ENCODE data around the gene FCGR3B. TPM values are rescaled to one million over a fixed set of nuclear protein-coding genes. Genes with fewer than 3 reads are reported as not detected.
"Not testable (repeated sequence)": the region's sequence is repeated elsewhere in the genome, so short reads cannot be mapped to it uniquely, and the experiment has no call there.

Gene FCGR3B
- total and polyA plus RNA-seq, 3 donors from 2014 or later = 0.37 to 2.5 TPM; not detected in 1

- H3K9me3 ChIP-seq; H3K36me3 ChIP-seq (ENCODE audit: low read depth, missing control alignments); H3K4me3 ChIP-seq; DNase-seq; H3K27me3 ChIP-seq; intact Hi-C loops (cut with DNase I; ENCODE audit: low total_unique reads); H3K4me1 ChIP-seq; H3K27ac ChIP-seq: not testable (repeated sequence)
- 29% methylated on average over 8 of the region's 8 CpGs; no CpG with 5 or more reads in 1 of the 2 donors for WGBS, 2 donors
Observed at GRCh38 chr1:161589365-161589764, 41.6 kb downstream of the FCGR3B start.

- H3K4me1 ChIP-seq; intact Hi-C loops (cut with DNase I; ENCODE audit: low total_unique reads); H3K27ac ChIP-seq; H3K36me3 ChIP-seq (ENCODE audit: low read depth, missing control alignments); H3K27me3 ChIP-seq; DNase-seq; H3K9me3 ChIP-seq; H3K4me3 ChIP-seq: not testable (repeated sequence)
- no CpG with 5 or more reads among the region's 6 CpGs for WGBS, 2 donors
Observed at GRCh38 chr1:161588596-161588995, 42.4 kb downstream of the FCGR3B start.

- DNase-seq; H3K27me3 ChIP-seq; intact Hi-C loops (cut with DNase I; ENCODE audit: low total_unique reads); H3K9me3 ChIP-seq; H3K4me3 ChIP-seq; H3K4me1 ChIP-seq; H3K27ac ChIP-seq; H3K36me3 ChIP-seq (ENCODE audit: low read depth, missing control alignments): not testable (repeated sequence)
- WGBS, 2 donors = no CpG with 5 or more reads among the region's 4 CpGs
Observed at GRCh38 chr1:161582882-161583281, 48.1 kb downstream of the FCGR3B start.

- H3K4me3 ChIP-seq; intact Hi-C loops (cut with DNase I; ENCODE audit: low total_unique reads); H3K27ac ChIP-seq; DNase-seq; H3K9me3 ChIP-seq; H3K36me3 ChIP-seq (ENCODE audit: low read depth, missing control alignments); H3K4me1 ChIP-seq; H3K27me3 ChIP-seq: not testable (repeated sequence)
- WGBS, 2 donors = no CpG with 5 or more reads among the region's 4 CpGs
Observed at GRCh38 chr1:161580879-161581537, 50.0 kb downstream of the FCGR3B start.

- no CpG with 5 or more reads among the region's 8 CpGs for WGBS, 2 donors
- DNase-seq; H3K4me3 ChIP-seq; H3K27ac ChIP-seq; H3K4me1 ChIP-seq; H3K27me3 ChIP-seq; H3K9me3 ChIP-seq; intact Hi-C loops (cut with DNase I; ENCODE audit: low total_unique reads); H3K36me3 ChIP-seq (ENCODE audit: low read depth, missing control alignments): not testable (repeated sequence)
Observed at GRCh38 chr1:161579856-161580507, 51.0 kb downstream of the FCGR3B start.

- H3K4me3 ChIP-seq; intact Hi-C loops (cut with DNase I; ENCODE audit: low total_unique reads); H3K27ac ChIP-seq; H3K4me1 ChIP-seq; H3K9me3 ChIP-seq; DNase-seq; H3K27me3 ChIP-seq; H3K36me3 ChIP-seq (ENCODE audit: low read depth, missing control alignments): not testable (repeated sequence)
Observed at GRCh38 chr1:161576676-161577075, 54.3 kb downstream of the FCGR3B start.

Other genes starting within 250 kb of the FCGR3B start
- 10 to 100 TPM in 1 of 2 donors, 1 to 10 TPM in 1; 7.2 to 19.9 TPM for gene FCGR2A, start 125.7 kb downstream of the FCGR3B start, total RNA-seq
- gene FCGR2A, start 125.7 kb downstream of the FCGR3B start, polyA plus RNA-seq (ENCODE audit: insufficient read depth, low read depth, low replicate concordance) = 15.4 TPM
- gene HSPA6, start 106.6 kb downstream of the FCGR3B start, total RNA-seq = 1 to 10 TPM in 1 of 2 donors, under 1 TPM in 1; 0.94 to 2.5 TPM
- 2.8 TPM for gene HSPA6, start 106.6 kb downstream of the FCGR3B start, polyA plus RNA-seq (ENCODE audit: insufficient read depth, low read depth, low replicate concordance)
- gene FCGR3A, start 81.4 kb downstream of the FCGR3B start, total RNA-seq = 1 to 10 TPM; 2.0 to 5.5 TPM
- gene FCGR3A, start 81.4 kb downstream of the FCGR3B start, polyA plus RNA-seq (ENCODE audit: insufficient read depth, low read depth, low replicate concordance) = 25.7 TPM
- gene FCGR2B, start 32.0 kb upstream of the FCGR3B start, total RNA-seq = 1 to 10 TPM; 1.1 to 5.8 TPM
- gene FCGR2B, start 32.0 kb upstream of the FCGR3B start, polyA plus RNA-seq (ENCODE audit: insufficient read depth, low read depth, low replicate concordance) = 16.1 TPM
- not detected for gene FCRLA, start 76.1 kb upstream of the FCGR3B start, total RNA-seq
- gene FCRLA, start 76.1 kb upstream of the FCGR3B start, polyA plus RNA-seq (ENCODE audit: insufficient read depth, low read depth, low replicate concordance) = 0.50 TPM
- under 1 TPM; 0.63 to 0.68 TPM for gene FCRLB, start 90.4 kb upstream of the FCGR3B start, total RNA-seq
- 0.53 TPM for gene FCRLB, start 90.4 kb upstream of the FCGR3B start, polyA plus RNA-seq (ENCODE audit: insufficient read depth, low read depth, low replicate concordance)
- gene DUSP12, start 118.6 kb upstream of the FCGR3B start, total RNA-seq = 10 to 100 TPM; 23.6 to 31.8 TPM
- 21.8 TPM for gene DUSP12, start 118.6 kb upstream of the FCGR3B start, polyA plus RNA-seq (ENCODE audit: insufficient read depth, low read depth, low replicate concordance)
- 10 to 100 TPM; 38.0 to 38.2 TPM for gene ATF6, start 135.1 kb upstream of the FCGR3B start, total RNA-seq
- gene ATF6, start 135.1 kb upstream of the FCGR3B start, polyA plus RNA-seq (ENCODE audit: insufficient read depth, low read depth, low replicate concordance) = 22.6 TPM

Data from testis (tissue), 3 donors.